ENCODE data around the gene C2orf92.

C2orf92 gene

GRCh38 chr2:97740590-97741182, 71.2 kb downstream of the C2orf92 start:
- FAIRE-seq (peak; percentile 79), DNase-seq (ENCODE audit: insufficient read length, low spot score) (peak; percentile 91)

DNA sequence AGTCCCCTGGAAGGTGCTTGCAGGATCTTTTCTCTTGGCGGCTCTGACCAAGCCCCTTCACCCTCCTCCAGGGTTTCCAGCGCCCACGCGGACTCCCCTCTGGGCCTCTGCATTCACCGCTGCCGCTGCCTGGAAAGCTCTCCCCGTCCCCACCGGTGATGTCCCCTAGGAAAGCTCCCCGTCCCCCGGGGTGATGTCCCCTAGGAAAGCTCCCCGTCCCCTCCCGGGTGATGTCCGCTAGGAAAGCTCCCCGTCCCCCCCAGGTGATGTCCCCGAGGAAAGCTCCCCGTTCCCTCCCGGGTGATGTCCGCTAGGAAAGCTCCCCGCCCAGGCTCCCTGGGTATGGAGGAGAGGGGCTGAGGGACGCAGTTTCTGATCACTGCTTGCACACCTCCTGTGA, 71.7 kb downstream of the C2orf92 start:
- no peak for FAIRE-seq
- DNase-seq (ENCODE audit: insufficient read length, low spot score) = no peak

DNA sequence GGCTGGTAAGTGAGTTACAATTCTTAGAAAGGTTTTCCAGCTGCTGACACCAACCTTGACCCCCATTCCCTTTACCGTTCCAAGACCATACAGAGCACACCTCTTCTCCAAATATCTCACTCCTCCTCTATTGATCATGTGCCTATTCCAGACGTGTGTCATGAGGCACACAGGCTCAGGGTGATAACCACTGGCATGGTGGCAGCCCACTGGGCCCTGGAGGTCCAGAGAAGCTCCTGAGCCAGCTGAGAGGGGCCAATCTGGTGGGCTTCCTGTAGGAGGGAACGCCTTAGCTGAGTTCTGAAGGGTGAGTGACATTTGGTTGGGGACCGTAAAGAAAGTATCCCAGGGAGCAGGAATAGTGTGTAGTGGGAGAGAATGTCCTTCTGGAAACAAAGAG, 72.2 kb downstream of the C2orf92 start:
- DNase-seq (ENCODE audit: insufficient read length, low spot score) (no peak), FAIRE-seq (no peak)

DNA sequence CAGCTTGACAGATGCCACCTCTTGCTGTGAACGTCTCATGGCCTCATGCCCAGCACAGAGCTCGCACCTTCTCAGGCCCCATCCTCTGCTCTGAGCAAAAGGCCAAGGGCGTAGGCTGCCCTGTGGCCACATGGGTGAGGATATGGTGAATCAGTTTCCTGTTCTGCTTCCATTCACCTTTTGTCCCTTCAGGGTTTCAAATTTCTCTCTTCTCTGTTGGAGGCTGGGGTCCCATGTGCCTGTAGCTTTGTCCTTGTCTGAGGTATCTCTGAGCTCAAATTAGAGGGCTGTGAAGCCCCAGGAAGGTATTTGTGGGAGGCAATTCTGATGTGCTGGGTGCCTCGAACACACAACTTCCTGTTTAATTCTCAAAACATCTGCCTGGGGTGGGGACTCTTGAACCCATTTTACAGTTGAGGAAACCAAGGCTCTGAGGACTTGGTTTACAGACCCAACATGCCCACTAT, 72.9 kb downstream of the C2orf92 start:
- DNase-seq (ENCODE audit: insufficient read length, low spot score) (no peak), FAIRE-seq (no peak)

DNA sequence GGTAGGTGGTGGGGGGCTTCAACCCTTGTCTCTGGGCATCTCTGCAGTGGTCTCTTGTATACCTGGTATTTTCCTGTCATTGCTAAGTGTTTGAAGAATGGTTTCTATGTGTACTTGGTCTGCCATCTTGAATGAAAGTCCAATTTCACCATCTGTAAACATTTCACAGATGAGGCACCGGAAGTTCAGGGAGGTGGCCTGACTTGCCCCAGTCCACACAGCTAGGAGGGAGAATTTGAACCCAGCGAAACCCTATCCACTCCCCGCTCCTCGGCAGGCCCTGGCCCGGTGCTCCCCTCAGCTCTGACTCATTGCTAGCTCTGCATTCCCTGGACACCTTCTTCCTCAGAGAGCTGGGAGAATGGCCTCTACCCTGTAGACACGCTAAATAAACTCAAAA, 74.4 kb downstream of the C2orf92 start:
- FAIRE-seq = no peak
- DNase-seq (ENCODE audit: insufficient read length, low spot score) = no peak

GRCh38 chr2:97745474-97746174, 76.1 kb downstream of the C2orf92 start:
- DNase-seq (ENCODE audit: insufficient read length, low spot score) (peak; percentile 51), FAIRE-seq (peak; percentile 21)

DNA sequence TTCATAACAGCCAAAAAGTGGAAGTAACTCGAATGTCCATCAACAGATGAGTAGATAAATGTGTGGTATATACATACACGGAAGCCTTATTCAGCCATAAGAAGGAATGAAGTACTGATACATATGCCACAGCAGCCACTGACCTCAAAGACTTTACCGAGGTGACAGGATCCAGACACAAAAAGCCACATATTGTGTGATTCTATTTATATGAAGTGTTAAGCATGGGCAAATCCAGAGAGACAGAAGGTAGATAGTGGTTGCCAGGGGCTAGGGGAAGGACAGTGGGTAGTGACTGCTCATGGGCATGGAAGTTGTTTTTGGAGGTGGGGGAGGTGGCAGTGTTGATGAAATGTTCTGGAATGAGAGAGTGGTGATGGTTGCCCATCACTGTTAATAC, 77.8 kb downstream of the C2orf92 start:
- FAIRE-seq = no peak
- DNase-seq (ENCODE audit: insufficient read length, low spot score) = no peak

- DNase-seq (ENCODE audit: insufficient read length, low spot score) = no peak
- FAIRE-seq = no peak
Observed at GRCh38 chr2:97747716-97748115, 78.2 kb downstream of the C2orf92 start.

GRCh38 chr2:97749581-97749980, 80.1 kb downstream of the C2orf92 start:
- DNase-seq (ENCODE audit: insufficient read length, low spot score) (no peak), FAIRE-seq (no peak)

DNA sequence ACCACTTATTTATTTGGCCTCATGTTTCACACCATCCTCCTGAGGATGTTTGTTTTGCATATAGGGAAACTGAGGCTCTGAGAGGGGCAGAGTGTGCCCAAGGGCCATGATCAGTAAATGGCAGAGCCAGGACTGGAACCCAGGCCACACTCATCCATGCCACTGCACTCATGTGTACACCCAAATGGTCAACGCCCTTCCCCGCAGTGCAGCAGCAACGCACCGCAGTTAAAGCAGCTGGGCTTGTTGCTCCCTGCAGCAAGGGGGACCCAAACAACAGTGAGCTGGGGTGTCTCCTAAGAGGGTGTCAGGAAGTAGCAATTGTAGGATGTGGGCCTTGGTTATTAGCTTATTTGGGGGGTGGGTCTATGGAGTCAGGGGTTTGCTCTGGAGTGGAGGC, 80.5 kb downstream of the C2orf92 start:
- DNase-seq (ENCODE audit: insufficient read length, low spot score) (no peak), FAIRE-seq (no peak)

DNA sequence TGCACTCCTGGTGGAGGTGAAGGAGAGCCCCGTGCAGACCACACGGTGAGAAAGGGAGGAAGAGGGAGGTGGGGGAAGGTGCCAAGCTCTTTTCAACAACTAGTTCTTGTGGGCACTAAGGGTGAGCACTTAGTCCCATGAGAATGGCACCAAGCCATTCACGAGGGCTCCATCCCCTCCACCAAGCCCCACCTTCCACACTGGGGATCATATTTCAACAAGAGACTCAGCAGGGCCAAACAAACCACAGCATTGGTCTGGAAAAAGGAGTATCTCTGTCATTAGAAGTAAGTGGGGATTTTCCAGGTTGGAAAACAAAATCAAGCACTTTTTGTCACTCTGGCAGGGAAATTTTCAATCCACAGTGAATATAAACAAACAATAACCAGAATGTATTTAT, 82.2 kb downstream of the C2orf92 start:
- FAIRE-seq (no peak), DNase-seq (ENCODE audit: insufficient read length, low spot score) (no peak)
